GM23248 (cell line): ENCODE results near the gene TLE1.

Experiments
- EZH2 ChIP-seq: fragments of 200-600 bp; sonication (generic); IDR thresholded peaks from 2 replicates; pipeline ENCODE4 v1.6.1; 2018; ENCODE audit warnings: antibody characterized with exemption, mild to moderate bottlenecking; ENCODE audit not compliant: insufficient read depth, poor library complexity, severe bottlenecking
- EZH2phosphoT487 ChIP-seq: fragments of 200-600 bp; sonication (generic); IDR thresholded peaks from 2 replicates; pipeline ENCODE4 v1.6.1; 2018; ENCODE audit warnings: antibody characterized with exemption, moderate library complexity, mild to moderate bottlenecking, low read depth; ENCODE audit not compliant: insufficient read depth

DNA sequence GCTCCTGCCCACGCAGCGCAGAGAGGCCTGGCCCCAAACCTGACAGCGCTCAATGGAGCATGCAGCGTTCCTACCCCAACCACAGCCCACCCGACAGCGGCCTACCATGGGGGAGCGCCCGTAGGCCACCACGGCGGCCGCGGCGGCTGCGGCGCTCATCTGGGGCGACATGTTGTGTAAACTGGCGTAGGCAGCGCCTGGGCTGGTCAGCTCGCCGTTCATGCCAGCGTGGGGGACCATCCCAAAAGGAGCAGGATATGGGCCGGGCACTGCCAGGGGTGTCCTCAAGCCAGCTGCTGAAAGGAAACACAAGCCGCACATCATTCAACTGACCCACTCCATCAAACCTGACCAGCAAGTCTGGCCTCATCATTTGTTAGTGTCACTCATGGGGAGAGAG is 77.7 kb downstream of the TLE1 start:
- TF ChIP-seq EZH2 (no peak), EZH2phosphoT487 (no peak)
